Measurements from ENCODE around the gene ADGRD2.

- TF ChIP-seq REST (IDR thresholded peaks at IDR 0.05; ENCODE audit: insufficient read depth in 1 of 2, low read depth in 2 of 2, low read length in 2 of 2) (no peak), TAF1 (IDR thresholded peaks at IDR 0.05; ENCODE audit: borderline replicate concordance, insufficient read depth, low read length) (no peak), POLR2AphosphoS5 (IDR thresholded peaks at IDR 0.05; ENCODE audit: low read depth, low read length) (no peak), SIN3A (IDR thresholded peaks at IDR 0.05; ENCODE audit: borderline replicate concordance, insufficient read depth, low read length) (no peak)
Observed at GRCh38 chr9:124471761-124472160, 21.5 kb downstream of the ADGRD2 start.

Data from PFSK-1 (cell line).